ENCODE results near the gene DMBT1.
A peak's percentile ranks its signal among the peaks of the same experiment; 100 is the strongest.

Gene DMBT1

GRCh38 chr10:122561792-122562191 is 1.2 kb downstream of the DMBT1 start:
- no peak overlapping the region for H3K27ac ChIP-seq
- no peak for TF ChIP-seq CTCF (conservative IDR thresholded peaks at IDR 0.05)
- TF ChIP-seq ZFX (IDR thresholded peaks at IDR 0.05): no peak

GRCh38 chr10:122564980-122565379 is 4.4 kb downstream of the DMBT1 start:
- H3K27ac ChIP-seq: no peak overlapping the region
- TF ChIP-seq CTCF (conservative IDR thresholded peaks at IDR 0.05) (no peak), ZFX (IDR thresholded peaks at IDR 0.05) (no peak)

GRCh38 chr10:122565766-122566206 is 5.2 kb downstream of the DMBT1 start:
- H3K27ac ChIP-seq: no peak overlapping the region
- TF ChIP-seq CTCF (conservative IDR thresholded peaks at IDR 0.05) (peak; percentile 90), ZFX (IDR thresholded peaks at IDR 0.05) (no peak)

GRCh38 chr10:122566632-122567031 is 6.1 kb downstream of the DMBT1 start:
- no peak for TF ChIP-seq ZFX (IDR thresholded peaks at IDR 0.05)
- TF ChIP-seq CTCF (conservative IDR thresholded peaks at IDR 0.05): no peak

GRCh38 chr10:122567056-122567660 is 6.6 kb downstream of the DMBT1 start:
- H3K27ac ChIP-seq: no peak overlapping the region
- TF ChIP-seq ZFX (IDR thresholded peaks at IDR 0.05) (no peak), CTCF (conservative IDR thresholded peaks at IDR 0.05) (peak; percentile 85)

More at GRCh38 chr10:122566632-122567031, 6.1 kb downstream of the DMBT1 start:
- H3K27ac ChIP-seq: no peak overlapping the region

- no peak overlapping the region for H3K27ac ChIP-seq
- no peak for TF ChIP-seq CTCF (conservative IDR thresholded peaks at IDR 0.05)
- TF ChIP-seq ZFX (IDR thresholded peaks at IDR 0.05): no peak
These were observed 8.0 kb downstream of the DMBT1 start for GRCh38 chr10:122568551-122568950.

GRCh38 chr10:122570920-122571319 is 10.4 kb downstream of the DMBT1 start:
- TF ChIP-seq ZFX (IDR thresholded peaks at IDR 0.05) (no peak), CTCF (conservative IDR thresholded peaks at IDR 0.05) (no peak)
- no peak overlapping the region for H3K27ac ChIP-seq
